PC-9 (cell line): ENCODE measurements around the gene DSCAML1. TPM values are rescaled to one million over a fixed set of nuclear protein-coding genes. Genes with fewer than 3 reads are reported as not detected.

Experiments used
- BruUV-seq: library from RNA; stranded (reverse); fragments of 400-500 nt; replicated peaks from 2 replicates; lab custom pipeline; 2021; lab: Mats Ljungman, UMichigan
- CTCF ChIA-PET: fragments of 300-600 bp; sonication (Branson Sonifier 250); formaldehyde crosslinking; loops from one replicate; lab custom pipeline; 2022; ENCODE audit warnings: antibody characterized with exemption; lab: Charles Lee
- POLR2A ChIA-PET: fragments of 300-600 bp; sonication (Branson Sonifier 250); formaldehyde crosslinking; loops from one replicate; lab custom pipeline; 2022; ENCODE audit warnings: antibody characterized with exemption; ENCODE audit not compliant: unreplicated experiment; lab: Charles Lee
- DNase-seq, 2 experiments: peaks; one replicate each; pipeline versions ENCODE4 v3.0.0 to v3.0.0-alpha.2; 2015 to 2022; ENCODE audit warnings: mixed read lengths in 1 of 2
- H2AFZ ChIP-seq: fragments of 200-600 bp; sonication (generic); 2 replicates; pipeline ENCODE4 v1.8.1; 2017; ENCODE audit warnings: antibody characterized with exemption
- H3F3A ChIP-seq: fragments of 200-600 bp; sonication (generic); 2 replicates; pipeline ENCODE4 v1.8.1; 2017; ENCODE audit warnings: antibody characterized with exemption, mild to moderate bottlenecking, low read depth; ENCODE audit not compliant: insufficient read depth
- H3K27ac ChIP-seq: fragments of 200-600 bp; sonication (generic); 2 replicates; pipeline ENCODE4 v1.6.1; 2016; ENCODE audit warnings: mixed run types
- H3K27me3 ChIP-seq: fragments of 200-600 bp; sonication (generic); 2 replicates; pipeline ENCODE4 v1.6.1; 2016; ENCODE audit warnings: low read depth, mixed run types; ENCODE audit not compliant: insufficient read depth
- H3K36me3 ChIP-seq: fragments of 200-600 bp; sonication (generic); 2 replicates; pipeline ENCODE4 v1.6.1; 2016; ENCODE audit warnings: low read depth, mixed run types
- H3K4me1 ChIP-seq: fragments of 200-600 bp; sonication (generic); replicated peaks from 2 replicates; pipeline ENCODE4 v1.6.1; 2016; ENCODE audit warnings: mixed run types; ENCODE audit not compliant: insufficient read depth
- H3K4me2 ChIP-seq: fragments of 200-600 bp; sonication (generic); 2 replicates; pipeline ENCODE4 v1.6.1; 2017; ENCODE audit warnings: mixed run types
- H3K4me3 ChIP-seq: fragments of 200-600 bp; sonication (generic); 2 replicates; pipeline ENCODE4 v1.6.1; 2016; ENCODE audit warnings: mixed run types
- H3K79me2 ChIP-seq: fragments of 200-600 bp; sonication (generic); 2 replicates; pipeline ENCODE4 v1.6.1; 2017; ENCODE audit warnings: low read depth, mixed run types
- H3K9me2 ChIP-seq: fragments of 200-600 bp; sonication (generic); 2 replicates; pipeline ENCODE4 v1.8.1; 2017; ENCODE audit warnings: mild to moderate bottlenecking; ENCODE audit not compliant: insufficient read depth
- H3K9me3 ChIP-seq: fragments of 200-600 bp; sonication (generic); 2 replicates; pipeline ENCODE4 v1.8.1; 2016; ENCODE audit warnings: low read depth; ENCODE audit not compliant: insufficient read depth
- H4K20me1 ChIP-seq: fragments of 200-600 bp; sonication (generic); 2 replicates; pipeline ENCODE4 v1.8.1; 2017; ENCODE audit not compliant: insufficient read depth
- EZH2 ChIP-seq: fragments of 200-600 bp; sonication (generic); IDR thresholded peaks from 2 replicates; pipeline ENCODE4 v1.8.0; 2017; ENCODE audit warnings: antibody characterized with exemption, low read depth
- intact Hi-C: fragments of 100-400 bp; cut with micrococcal nuclease; formaldehyde crosslinking; loops from one replicate; pipeline ENCODE4 v1.10.0; 2022; ENCODE audit not compliant: unreplicated experiment
- total RNA-seq: library from RNA; stranded (reverse); gene quantifications from 2 replicates; pipeline ENCODE4 v1.2.3, GENCODE V29; 2021
- TF ChIP-seq, protein P1 (sequence below): fragments of 200-600 bp; sonication (generic); conservative IDR thresholded peaks from 2 replicates; pipeline ENCODE4 v1.6.1; 2017; ENCODE audit warnings: mixed run types, antibody characterized with exemption, mild to moderate bottlenecking, moderate library complexity

DSCAML1 gene
- total RNA-seq, 1 experiment from 2014 or later, result not detected

DNA sequence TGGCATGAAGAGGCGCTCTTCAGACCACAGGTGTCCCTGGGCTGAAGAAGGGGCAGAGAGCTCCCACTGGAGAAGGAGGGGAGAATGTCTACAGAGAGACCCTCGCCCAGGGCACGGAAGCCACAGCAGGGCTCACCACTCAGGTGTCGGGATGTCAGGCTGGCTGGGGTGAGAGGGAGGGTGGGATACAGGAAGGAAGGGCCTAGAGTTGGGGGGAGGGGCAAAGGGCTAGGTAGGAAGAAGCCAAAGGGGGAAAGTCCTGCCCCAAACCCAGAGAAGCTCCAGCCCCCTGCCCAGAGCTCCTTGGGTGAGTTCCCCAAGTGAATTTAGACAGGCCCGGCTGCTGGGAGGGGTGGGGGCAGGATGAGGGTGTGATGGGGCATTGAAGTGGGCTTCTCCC lies 237.3 kb downstream of the DSCAML1 start:
- Histone ChIP-seq H4K20me1 (no peaks in the 10 kb centered on the region), H3K9me2 (no peaks in the 10 kb centered on the region), H2AFZ (no peak overlapping the region), H3K79me2 (no peaks in the 10 kb centered on the region), H3K27me3 (peaks cover 100% of the 10 kb centered on the region), H3F3A (no peaks in the 10 kb centered on the region), H3K4me2 (no peak overlapping the region), H3K9me3 (no peaks in the 10 kb centered on the region), H3K4me1 (no peaks in the 10 kb centered on the region), H3K4me3 (no peak overlapping the region), H3K36me3 (no peaks in the 10 kb centered on the region), H3K27ac (no peak overlapping the region)
- BruUV-seq, result no TSS peak
- intact Hi-C loops, result no loop called here
- CTCF ChIA-PET, result no interaction called here
- TF ChIP-seq EZH2, result no peak
- TF ChIP-seq, protein P1, sequence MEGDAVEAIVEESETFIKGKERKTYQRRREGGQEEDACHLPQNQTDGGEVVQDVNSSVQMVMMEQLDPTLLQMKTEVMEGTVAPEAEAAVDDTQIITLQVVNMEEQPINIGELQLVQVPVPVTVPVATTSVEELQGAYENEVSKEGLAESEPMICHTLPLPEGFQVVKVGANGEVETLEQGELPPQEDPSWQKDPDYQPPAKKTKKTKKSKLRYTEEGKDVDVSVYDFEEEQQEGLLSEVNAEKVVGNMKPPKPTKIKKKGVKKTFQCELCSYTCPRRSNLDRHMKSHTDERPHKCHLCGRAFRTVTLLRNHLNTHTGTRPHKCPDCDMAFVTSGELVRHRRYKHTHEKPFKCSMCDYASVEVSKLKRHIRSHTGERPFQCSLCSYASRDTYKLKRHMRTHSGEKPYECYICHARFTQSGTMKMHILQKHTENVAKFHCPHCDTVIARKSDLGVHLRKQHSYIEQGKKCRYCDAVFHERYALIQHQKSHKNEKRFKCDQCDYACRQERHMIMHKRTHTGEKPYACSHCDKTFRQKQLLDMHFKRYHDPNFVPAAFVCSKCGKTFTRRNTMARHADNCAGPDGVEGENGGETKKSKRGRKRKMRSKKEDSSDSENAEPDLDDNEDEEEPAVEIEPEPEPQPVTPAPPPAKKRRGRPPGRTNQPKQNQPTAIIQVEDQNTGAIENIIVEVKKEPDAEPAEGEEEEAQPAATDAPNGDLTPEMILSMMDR, result no peak
- DNase-seq, result no peak
- POLR2A ChIA-PET, result no interaction called here

DNA sequence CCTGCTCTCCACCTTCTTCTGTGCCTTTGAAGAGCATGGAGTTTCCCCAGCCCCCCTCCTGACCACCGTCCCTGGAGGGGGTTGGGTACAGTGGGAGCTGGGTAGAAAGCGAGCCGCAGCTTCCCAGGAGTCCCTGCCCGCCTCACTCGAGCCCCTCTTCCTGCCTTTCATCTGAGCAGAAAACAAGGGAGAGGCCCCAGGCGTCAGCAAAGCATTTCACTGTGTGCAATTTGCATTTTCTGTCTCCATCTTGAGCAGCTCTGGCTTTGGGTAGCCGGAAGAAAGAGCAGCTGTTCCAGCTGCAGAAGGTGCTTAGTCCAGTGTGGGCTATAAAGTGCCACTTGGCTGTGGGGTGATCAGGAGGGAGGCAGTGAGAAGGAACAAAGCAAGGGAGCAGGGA lies 239.7 kb downstream of the DSCAML1 start:
- H3K4me2 ChIP-seq, result no peak overlapping the region
- DNase-seq, result no peak
- no peak for TF ChIP-seq EZH2
- TF ChIP-seq, protein P1, result no peak
- no peak overlapping the region for H3K27ac ChIP-seq
- no peaks in the 10 kb centered on the region for H3K79me2 ChIP-seq
- H3K4me3 ChIP-seq, result no peak overlapping the region
- no peaks in the 10 kb centered on the region for H3K9me2 ChIP-seq
- no peaks in the 10 kb centered on the region for H4K20me1 ChIP-seq
- intact Hi-C loops, result no loop called here
- ChIA-PET CTCF (no interaction called here), POLR2A (no interaction called here)
- H3K27me3 ChIP-seq, result peaks cover 98% of the 10 kb centered on the region
- H3F3A ChIP-seq, result no peaks in the 10 kb centered on the region
- no peaks in the 10 kb centered on the region for H3K4me1 ChIP-seq
- H2AFZ ChIP-seq, result no peak overlapping the region
- no peaks in the 10 kb centered on the region for H3K36me3 ChIP-seq
- no peaks in the 10 kb centered on the region for H3K9me3 ChIP-seq
- BruUV-seq, result no TSS peak

DNA sequence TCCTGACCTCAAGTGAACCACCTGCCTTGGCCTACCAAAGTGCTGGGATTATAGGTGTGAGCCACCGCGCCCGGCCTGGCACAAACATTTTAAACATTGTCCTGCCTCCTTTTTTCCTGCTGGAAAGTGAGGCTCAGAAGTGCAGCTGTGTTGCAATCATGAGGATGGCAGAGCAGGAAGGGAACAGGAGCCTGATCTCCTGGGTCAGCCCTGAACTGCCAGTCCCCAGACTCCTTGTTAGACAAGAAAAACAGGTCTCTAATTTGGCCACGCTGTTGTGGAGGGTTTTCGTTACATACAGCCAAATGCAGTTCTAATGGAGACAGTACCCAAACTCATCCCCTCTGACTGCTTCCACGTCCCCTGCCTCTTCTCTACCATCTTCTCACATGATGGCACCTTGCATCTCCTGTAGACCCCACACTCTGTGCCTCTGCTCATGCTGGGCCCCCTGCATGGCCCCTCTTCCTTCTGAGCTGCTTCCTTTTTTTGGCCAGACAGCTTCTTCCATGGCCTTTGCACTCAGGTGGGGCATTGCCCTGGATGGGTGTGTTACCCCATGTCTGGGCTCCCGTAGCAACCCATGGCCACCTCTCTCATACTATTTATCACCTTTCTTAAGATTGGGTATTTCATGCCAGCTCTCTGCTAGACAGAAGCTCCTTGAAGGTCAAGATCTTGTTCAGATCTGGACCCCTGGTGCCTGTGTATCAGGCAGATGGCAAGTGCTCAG lies 242.2 kb downstream of the DSCAML1 start:
- no peaks in the 10 kb centered on the region for H3K9me2 ChIP-seq
- POLR2A ChIA-PET, result no interaction called here
- H3K4me2 ChIP-seq, result no peak overlapping the region
- no peaks in the 10 kb centered on the region for H3K4me1 ChIP-seq
- no peaks in the 10 kb centered on the region for H3K36me3 ChIP-seq
- H3K9me3 ChIP-seq, result no peaks in the 10 kb centered on the region
- no TSS peak for BruUV-seq
- H4K20me1 ChIP-seq, result no peaks in the 10 kb centered on the region
- no peaks in the 10 kb centered on the region for H3K79me2 ChIP-seq
- TF ChIP-seq, protein P1, result no peak
- no peak for TF ChIP-seq EZH2
- intact Hi-C loops, result no loop called here
- H3K4me3 ChIP-seq, result no peak overlapping the region
- peak in 1 of 2 experiments; percentile 56 for DNase-seq
- CTCF ChIA-PET, result no interaction called here
- no peak overlapping the region for H2AFZ ChIP-seq
- no peak overlapping the region for H3K27ac ChIP-seq
- H3K27me3 ChIP-seq, result peaks cover 98% of the 10 kb centered on the region
- H3F3A ChIP-seq, result no peaks in the 10 kb centered on the region
